DMS79 (cell line): ENCODE results near the gene UBAC1.
"Not testable (repeated sequence)": the region's sequence is repeated elsewhere in the genome, so short reads cannot be mapped to it uniquely, and the experiment has no call there.

Experiments used
- DNase-seq: peaks from one replicate; lab custom pipeline; 2025; lab: John Stamatoyannopoulos, UW

UBAC1 gene

DNA sequence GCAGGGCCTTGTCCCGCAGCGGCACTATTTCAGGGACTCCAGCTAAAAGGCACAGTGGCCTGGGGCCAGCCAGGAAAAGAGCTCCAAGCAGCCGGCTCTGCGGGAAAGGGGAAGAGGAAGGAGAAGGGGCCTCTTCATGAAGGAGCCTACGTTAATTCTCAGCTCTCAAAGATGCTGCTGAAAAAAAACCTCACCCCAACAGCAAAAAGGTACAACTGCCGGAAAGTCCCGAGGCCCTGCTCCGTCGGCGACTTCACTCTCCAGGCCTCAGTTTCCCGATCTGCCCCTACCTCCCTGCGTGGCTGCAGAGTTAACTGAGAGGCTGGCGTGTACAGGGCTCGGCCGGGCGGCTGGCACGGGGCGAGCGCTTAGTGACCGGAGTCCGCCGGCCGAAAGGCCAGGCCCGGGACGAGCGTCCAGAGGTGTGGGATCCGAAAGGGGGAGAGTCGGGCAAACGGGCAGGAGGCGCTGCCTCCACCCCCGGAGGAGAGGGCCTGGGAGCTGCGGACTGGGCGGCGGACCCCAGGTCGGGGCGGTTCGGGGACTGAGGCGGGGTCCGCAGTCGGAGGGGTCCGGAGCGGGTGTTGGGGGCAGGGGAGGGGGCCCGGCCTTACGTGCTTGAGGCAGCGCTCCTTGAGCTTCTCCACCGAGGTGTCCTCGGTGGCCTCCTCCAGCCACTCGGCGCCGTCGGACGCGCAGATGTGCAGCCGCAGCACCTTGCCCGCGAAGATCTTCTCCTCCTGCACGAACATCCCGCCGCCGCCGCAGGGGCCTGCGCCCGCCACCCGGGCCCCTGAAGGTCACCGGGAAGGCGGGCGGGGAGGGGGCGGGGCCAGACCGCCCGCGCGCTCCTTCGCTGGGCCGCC is 529 bp downstream of the UBAC1 start:
- no peak for DNase-seq

DNA sequence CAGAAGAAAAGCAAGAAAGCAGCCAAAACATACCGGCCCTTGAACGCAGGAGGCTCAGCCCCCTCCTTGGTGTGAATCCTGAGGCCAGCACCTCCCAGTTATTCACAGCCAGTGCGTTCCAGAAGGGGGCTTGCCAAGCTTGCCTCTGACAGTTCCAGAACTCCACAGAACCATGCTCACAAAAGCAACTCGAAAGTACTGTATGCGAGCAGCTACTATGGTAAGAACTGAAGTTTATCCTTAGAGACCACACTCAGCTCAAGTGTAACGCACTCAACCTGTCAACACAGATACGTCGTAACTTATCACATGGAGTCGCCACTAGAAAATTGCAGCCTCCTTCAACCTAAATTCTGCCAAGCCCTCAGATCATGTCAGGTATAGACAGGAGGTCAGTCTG is 1.4 kb downstream of the UBAC1 start:
- no peak for DNase-seq

DNA sequence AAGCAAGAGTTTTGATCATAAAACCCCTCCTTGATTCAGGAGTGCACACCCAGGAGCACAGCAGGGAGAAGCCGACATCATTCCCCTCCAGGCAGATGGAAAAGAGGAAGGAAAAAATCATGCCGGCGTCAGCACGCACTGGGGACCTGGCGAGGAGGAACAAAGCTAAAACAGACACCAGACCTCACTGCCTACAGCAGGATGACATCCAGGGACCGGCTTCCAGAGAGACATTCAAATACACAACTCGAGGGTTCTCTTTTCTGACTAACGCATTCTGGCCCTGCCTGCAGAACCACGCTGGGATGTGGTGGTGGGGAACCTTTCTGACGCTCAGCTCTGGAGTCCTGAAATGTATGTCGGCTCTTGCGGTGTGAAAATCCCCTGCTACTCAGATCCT is 2.7 kb downstream of the UBAC1 start:
- no peak for DNase-seq

GRCh38 chr9:135957431-135957830 is 3.7 kb downstream of the UBAC1 start:
- no peak for DNase-seq

DNA sequence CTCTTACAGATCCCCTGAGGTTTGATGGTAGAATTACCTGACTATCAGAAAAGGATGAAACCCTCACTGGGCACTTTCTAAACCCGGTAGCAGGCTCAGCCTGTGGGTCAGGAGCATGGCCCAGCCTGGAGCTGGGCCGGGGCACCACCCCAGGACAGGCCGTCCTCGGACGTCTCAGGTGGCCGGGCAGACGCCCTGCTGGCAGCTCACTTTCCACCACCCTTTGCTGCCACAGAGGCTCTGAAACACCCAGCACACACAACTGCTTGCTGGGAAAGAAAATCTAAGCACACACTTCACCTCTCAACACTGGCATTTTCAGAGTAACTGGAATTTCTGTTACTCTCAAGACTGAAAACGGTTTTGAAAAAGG is 4.4 kb downstream of the UBAC1 start:
- DNase-seq, result no peak

DNA sequence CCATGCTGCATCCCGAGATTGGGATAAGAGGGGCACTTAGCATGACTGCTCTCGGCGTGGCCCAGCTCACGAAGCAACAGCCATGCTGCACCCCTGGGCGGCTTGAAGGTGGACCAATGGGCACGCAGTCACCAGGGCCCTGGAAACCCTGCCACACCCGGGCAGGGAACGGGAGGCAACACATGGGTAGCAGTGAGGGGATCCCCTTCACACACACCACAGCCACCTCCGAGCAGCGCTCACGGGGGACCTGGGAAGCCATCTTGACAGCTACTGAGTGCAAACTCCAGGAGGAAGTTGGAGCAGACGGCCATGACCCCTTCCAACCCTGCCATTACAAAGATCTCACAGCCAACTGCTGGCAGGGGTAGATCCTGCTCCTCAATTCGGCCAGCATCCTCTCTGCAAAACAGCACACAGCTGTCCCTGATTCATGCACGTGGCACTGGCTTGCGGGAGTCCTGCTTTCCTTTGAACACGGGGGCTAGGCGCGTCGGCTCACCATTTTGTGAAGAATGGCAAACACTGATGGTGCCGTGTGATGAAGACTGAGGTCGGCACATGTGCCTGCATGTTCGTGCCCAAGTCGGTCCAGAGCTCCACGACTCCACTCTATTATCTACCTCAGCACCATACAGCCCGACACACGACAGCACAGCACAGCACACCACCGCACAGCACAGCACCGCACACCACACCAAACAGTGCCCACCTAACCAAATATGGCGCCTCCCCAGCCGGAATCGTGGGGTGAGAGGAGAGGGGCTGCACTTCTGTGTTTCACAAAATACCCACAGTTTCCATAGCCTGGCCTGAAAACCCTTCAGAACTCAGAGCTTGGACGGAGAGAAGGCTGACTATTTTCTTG is 5.0 kb downstream of the UBAC1 start:
- DNase-seq, result peak; percentile 31

- DNase-seq, result no peak
Observed at GRCh38 chr9:135952664-135953206, 8.4 kb downstream of the UBAC1 start.

GRCh38 chr9:135951889-135952663 is 9.1 kb downstream of the UBAC1 start:
- DNase-seq, result peak; percentile 53

- DNase-seq, result not testable (repeated sequence)
Observed at GRCh38 chr9:135951310-135951709, 9.9 kb downstream of the UBAC1 start.

GRCh38 chr9:135950841-135951240 is 10.3 kb downstream of the UBAC1 start:
- DNase-seq, result not testable (repeated sequence)

GRCh38 chr9:135950135-135950682 is 11.0 kb downstream of the UBAC1 start:
- DNase-seq, result no peak

- no peak for DNase-seq
Observed at GRCh38 chr9:135949501-135950134, 11.6 kb downstream of the UBAC1 start.

DNA sequence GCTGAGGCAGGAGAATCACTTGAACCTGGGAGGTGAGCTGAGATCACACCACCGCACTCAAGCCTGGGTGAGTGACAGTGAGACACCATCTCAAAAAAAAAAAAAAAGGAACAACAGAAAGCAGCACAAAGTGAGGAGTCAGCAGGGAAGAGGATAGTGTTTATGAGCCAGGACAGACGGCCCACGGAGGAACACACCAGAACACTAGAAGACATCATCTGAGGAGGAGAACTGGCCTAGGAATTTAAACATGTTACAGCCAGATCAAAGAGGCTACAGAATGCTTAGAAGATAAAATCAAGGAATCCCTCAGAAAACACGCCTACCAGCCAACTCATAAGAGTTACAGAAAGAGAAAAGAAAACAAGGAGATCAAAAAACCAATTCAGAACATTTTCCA is 12.2 kb downstream of the UBAC1 start:
- DNase-seq, result no peak

- DNase-seq, result no peak
Observed at GRCh38 chr9:135948446-135948845, 12.7 kb downstream of the UBAC1 start.

DNA sequence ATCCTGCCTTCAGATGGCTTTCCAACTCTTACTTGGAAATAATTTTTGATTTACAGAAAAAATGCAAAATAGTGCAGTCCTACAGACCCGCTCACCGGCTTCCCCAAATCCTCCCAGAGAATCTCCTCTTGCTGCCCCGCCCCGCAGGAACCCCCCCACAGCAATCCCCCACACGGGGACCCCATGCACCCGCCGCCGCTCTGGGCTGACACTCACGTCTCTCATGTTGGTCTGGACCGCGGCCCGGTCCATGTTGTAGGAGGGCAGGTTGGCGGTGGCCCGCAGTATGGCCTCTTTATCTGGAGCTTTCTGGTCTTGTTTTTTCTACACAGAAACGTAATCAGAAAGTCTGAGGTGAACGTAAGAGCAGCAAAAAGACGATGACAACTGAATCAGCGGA is 13.6 kb downstream of the UBAC1 start:
- no peak for DNase-seq

DNA sequence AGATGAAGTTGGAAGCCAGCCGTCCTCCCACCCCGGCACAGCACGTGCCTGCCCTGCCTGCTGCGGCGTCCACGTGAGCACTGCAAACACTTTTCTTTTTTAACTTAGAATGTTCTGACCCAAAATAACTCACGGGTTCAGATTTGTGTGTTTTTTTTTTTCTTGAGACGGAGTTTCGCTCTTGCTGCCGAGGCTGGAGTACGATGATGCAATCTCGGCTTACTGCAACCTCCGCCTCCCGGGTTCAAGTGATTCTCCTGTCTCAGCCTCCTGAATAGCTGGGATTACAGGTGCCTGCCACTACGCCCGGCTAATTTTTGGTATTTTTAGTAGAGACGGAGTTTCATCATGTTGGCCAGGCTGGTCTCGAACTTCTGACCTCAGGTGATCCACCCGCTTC is 14.1 kb downstream of the UBAC1 start:
- not testable (repeated sequence) for DNase-seq

- no peak for DNase-seq
Observed at GRCh38 chr9:135946392-135946994, 14.7 kb downstream of the UBAC1 start.

DNA sequence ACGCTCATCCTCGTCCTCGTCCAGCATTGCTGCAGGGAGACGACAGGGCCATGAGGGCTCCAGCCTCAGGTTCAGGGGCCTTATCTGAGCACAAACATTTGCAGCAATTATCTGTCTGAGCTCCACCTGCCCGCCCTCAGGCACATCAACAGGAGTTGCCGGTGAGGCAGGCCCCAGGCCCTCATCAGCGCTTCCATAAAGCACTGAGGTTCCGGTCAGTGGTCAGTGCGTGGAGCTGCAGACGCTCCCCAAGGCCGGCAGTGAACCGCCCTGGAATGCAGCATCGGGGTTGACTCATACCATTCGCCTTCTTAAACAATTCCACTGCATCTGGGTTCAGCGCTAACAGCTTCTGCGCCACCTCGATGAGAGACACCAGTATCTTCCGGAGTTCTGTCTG is 15.2 kb downstream of the UBAC1 start:
- DNase-seq, result no peak

DNA sequence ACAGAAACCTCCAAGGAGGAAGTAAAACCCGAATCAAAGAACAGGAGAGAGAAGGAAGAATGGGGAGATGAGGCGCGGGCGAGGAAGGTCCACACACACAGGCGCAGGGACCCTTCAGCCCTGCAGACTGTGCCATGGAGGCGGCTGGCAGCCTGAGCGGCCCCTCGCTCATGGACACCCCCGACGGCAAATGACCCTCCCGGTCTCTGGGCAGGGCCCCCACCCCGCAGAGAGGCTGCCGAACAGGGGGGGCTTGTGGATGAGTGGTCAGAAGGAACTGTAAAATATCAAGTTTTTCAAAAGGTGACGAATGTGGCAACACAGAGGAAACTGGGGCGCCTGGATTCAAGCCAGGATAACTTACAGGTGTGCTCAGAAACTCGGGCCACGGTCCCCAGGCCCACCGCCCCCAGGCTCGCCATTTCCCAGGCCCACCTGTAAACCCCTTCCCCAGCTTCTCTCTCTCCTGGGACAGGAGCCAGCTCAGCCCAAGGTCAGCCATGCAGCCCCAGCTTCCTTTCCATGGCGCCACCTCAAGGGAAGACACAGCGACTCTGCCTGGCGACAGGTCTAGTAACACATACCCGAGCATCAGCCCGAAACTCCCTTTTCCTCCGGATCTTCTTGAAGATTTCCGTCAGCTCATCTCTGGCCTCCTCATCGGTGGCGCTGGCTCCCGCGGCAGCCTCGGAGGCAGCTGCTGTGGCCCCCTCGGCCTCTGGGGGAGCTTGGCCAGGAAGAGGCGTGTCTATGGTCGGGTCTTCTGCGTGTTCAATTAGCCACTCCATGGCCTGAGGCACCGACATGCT is 16.5 kb downstream of the UBAC1 start:
- DNase-seq, result no peak

GRCh38 chr9:135943604-135944003 is 17.6 kb downstream of the UBAC1 start:
- DNase-seq, result not testable (repeated sequence)
